ENCODE measurements around the gene VOPP1.

DNA sequence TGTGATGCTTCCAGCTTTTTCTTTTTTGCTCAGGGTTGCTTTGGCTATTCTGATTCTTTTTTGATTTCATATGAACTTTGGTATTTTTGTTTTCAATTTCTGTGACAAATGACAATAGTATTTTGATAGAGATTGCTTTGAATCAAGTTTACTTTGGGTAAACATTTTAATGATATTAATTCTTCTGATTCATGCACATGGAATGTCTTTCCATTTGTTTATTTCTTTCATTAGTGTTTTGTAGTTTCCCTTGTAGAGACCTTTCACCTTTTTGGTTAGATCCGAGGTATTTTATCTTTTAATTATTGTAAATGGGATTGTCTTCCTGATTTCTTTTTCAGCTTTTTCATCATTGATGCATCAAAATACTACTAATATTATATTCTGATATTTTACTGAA is 114.0 kb downstream of the VOPP1 start:
- TF ChIP-seq, protein P1, sequence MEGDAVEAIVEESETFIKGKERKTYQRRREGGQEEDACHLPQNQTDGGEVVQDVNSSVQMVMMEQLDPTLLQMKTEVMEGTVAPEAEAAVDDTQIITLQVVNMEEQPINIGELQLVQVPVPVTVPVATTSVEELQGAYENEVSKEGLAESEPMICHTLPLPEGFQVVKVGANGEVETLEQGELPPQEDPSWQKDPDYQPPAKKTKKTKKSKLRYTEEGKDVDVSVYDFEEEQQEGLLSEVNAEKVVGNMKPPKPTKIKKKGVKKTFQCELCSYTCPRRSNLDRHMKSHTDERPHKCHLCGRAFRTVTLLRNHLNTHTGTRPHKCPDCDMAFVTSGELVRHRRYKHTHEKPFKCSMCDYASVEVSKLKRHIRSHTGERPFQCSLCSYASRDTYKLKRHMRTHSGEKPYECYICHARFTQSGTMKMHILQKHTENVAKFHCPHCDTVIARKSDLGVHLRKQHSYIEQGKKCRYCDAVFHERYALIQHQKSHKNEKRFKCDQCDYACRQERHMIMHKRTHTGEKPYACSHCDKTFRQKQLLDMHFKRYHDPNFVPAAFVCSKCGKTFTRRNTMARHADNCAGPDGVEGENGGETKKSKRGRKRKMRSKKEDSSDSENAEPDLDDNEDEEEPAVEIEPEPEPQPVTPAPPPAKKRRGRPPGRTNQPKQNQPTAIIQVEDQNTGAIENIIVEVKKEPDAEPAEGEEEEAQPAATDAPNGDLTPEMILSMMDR (IDR thresholded peaks at IDR 0.05), result no peak
- TF ChIP-seq POLR2A (IDR thresholded peaks at IDR 0.05), result no peak

All from right lobe of liver (tissue), 4 donors.